ENCODE results near the gene EXOSC7.
"Not testable (repeated sequence)": the region's sequence is repeated elsewhere in the genome, so short reads cannot be mapped to it uniquely, and the experiment has no call there.

The EXOSC7 gene

DNA sequence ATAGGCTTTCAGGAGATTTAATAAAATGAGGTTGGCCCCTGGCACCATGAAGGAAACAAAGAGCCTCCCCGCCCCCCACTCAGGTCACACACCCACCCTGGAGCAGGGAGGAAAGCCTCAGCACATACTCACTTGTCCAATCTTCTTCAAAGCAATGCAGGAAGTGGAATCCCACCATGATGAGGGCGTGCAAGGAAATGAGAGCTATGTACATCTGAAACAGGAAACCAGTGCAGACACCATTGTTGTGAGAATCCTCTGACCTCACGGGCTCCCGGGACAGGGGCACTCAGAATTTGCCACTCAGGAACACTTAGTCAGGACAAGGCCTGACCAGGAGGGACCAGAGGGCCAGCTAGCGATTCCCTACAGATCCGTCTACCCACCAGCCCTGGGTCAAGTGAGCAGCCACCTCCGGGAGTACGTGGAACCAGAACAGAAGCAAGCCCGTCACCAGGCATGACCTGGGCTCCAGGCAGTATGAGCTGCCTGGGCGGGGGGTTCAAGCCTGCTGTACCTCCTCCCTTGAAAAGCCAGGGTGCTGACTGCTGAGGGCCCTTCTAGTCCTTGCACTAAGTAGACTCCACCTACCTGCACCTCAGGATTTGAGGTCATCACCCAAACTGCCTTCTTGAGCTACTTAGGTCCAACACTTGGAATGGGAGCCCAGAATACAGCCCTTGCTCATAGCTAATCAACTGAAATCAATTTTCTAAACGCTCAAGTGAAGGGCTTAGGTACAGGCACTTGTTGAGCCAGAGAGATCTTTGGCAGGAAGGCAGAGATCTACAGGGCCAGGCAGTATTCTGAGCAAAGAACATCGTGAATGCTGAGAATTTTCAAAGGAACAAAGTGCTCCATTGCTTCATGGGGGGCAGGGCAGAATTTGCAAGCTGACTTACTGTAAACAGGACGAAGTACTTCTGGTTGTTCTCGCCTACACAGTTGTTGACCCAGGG lies 42.8 kb upstream of the EXOSC7 start:
- TF ChIP-seq, protein P1, sequence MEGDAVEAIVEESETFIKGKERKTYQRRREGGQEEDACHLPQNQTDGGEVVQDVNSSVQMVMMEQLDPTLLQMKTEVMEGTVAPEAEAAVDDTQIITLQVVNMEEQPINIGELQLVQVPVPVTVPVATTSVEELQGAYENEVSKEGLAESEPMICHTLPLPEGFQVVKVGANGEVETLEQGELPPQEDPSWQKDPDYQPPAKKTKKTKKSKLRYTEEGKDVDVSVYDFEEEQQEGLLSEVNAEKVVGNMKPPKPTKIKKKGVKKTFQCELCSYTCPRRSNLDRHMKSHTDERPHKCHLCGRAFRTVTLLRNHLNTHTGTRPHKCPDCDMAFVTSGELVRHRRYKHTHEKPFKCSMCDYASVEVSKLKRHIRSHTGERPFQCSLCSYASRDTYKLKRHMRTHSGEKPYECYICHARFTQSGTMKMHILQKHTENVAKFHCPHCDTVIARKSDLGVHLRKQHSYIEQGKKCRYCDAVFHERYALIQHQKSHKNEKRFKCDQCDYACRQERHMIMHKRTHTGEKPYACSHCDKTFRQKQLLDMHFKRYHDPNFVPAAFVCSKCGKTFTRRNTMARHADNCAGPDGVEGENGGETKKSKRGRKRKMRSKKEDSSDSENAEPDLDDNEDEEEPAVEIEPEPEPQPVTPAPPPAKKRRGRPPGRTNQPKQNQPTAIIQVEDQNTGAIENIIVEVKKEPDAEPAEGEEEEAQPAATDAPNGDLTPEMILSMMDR (IDR thresholded peaks at IDR 0.05; ENCODE audit: low read depth, low read length), result no peak
- no peak for DNase-seq (ENCODE audit: extremely low read depth, low read depth)

DNA sequence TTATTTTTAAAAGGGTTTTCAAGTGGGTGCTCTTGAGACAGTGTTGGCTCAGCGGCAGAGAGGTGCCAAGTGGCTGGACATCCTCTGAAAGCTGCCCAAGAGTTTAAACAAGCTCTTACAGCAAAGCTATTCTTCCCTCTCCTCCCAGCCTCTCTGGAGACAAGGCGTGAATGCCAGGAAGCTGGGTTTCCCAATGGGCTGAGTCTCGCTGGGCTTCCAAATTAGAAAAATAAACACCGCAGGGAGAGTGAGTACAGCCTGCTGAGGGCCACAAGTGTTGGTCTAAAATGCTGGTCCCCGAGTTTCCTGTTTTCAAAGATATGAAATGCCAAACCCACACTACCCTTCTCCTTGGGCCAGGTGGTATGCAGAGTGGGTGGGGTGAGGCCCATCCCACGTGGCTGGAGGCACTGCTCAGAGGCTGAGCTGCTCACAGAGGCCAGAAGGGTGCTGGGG lies 36.4 kb upstream of the EXOSC7 start:
- TF ChIP-seq, protein P1 (IDR thresholded peaks at IDR 0.05; ENCODE audit: low read depth, low read length), result no peak
- DNase-seq (ENCODE audit: extremely low read depth, low read depth), result no peak

DNA sequence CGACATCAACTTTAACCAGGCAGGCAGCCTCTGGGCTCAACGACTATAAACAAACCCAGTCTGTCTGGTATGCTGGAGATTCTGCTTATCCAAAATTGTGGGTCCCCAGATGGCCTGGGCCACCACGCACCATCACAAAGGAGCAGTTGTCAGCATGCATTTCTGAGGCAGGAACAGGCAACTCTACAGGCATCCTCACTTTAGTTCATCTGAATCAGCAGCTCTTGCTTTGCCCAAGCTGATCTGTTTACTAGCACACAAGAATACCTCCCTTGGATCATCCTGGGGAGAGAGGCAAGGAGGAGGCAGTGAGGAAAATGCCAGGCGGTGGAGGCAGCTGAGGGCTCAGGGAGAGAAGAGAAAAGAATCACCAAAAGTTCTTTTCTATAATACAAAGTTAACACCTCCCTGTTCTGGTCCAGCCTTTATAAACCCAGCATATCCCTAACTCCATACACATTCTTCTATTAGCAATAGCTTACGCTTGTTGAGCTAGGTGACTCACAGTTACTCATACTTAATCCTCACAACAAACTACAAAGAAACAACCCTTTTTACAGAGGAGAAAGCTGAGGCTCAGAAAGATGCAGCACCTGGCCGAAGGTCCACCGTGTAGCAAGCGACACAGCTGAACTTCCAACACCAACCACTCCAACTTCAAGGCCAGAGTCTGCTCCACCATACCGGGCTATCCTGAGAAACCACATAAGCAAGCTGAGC lies 33.7 kb upstream of the EXOSC7 start:
- TF ChIP-seq, protein P1 (IDR thresholded peaks at IDR 0.05; ENCODE audit: low read depth, low read length), result no peak
- no peak for DNase-seq (ENCODE audit: extremely low read depth, low read depth)

DNA sequence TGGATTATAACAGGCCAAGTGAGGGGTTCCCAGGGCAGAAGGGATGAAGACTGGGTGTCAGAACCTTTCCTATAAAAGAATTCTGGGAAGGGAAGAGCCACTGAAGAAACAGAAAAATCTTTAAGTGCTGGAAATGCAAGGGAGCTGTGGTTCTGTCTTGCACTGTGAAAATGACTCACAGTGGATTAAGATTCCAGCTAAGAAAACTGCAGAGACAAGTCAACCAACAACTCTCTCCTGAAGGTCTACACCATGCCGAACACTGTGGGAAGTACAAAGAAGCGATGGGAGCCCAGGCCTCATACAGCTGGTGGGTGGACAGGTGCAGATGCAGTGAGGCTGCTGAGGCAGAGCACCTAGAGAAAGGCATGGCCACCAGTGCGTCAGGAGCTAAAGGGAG lies 27.8 kb upstream of the EXOSC7 start:
- TF ChIP-seq, protein P1 (IDR thresholded peaks at IDR 0.05; ENCODE audit: low read depth, low read length), result no peak
- no peak for DNase-seq (ENCODE audit: extremely low read depth, low read depth)

DNA sequence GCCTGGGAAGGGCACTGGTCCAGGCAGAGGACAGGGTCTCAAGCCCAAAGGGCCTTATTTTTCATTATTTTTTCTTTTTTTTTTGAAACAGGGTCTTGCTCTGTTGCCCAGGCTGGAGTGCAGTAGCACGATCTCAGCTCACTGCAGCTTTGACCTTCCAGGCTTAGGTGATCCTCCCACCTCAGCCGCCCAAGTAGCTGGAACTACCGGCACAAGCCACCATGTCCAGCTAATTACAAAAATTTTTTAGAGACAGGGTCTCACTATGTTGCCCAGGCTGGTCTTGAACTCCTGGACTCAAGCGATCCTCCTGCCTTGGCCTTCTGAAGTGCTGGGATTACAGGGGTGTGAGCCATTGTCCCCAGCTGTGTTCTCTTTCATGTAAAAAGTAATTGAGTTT lies 26.3 kb upstream of the EXOSC7 start:
- not testable (repeated sequence) for DNase-seq (ENCODE audit: extremely low read depth, low read depth)

DNA sequence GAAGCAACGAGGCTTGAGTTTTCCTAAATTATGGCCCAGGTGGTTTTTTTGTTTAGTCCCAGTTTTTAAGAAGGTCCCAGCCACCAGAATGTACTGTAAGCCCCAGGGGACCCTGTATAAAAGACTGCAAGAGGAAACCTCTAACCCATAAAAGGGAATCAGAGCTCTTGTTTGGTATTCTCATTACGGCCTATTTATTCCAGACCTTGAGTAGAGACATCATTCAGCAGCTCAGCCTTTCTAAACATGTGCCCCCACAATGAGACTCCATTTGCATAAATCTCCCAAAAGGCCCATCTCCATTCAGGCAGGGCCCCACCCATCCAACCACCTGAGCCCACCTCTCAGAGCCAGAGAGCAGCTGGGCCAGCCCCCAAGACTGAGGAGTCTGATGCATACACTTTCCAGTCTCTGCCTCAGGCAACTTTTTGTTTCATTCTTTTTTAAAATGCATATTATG lies 25.7 kb upstream of the EXOSC7 start:
- DNase-seq (ENCODE audit: extremely low read depth, low read depth), result no peak
- TF ChIP-seq, protein P1 (IDR thresholded peaks at IDR 0.05; ENCODE audit: low read depth, low read length), result no peak

DNA sequence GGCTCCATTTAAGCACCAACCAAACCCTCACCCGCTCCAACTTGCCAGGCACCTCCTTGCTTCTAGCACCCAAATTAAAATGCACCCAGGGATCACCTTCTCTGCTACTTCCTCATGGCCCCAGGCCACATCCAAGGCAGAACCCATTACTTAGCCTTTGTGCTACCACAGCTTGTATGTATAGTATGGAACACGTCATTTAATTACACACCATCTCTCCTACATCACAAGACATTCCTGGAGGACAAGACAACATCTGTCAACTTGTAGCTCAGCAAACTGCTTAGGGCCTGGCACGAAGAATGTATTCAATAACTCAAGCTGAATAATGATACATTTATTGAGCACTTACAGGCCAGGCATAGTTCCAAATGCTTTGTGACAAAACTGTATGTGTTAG lies 23.4 kb upstream of the EXOSC7 start:
- TF ChIP-seq, protein P1 (IDR thresholded peaks at IDR 0.05; ENCODE audit: low read depth, low read length), result no peak
- no peak for DNase-seq (ENCODE audit: extremely low read depth, low read depth)

Measured in AG09319 (cell line).